Body of pancreas (tissue), 4 donors: Measurements from ENCODE around the gene NEK11. TPM values are rescaled to one million over a fixed set of nuclear protein-coding genes. Genes with fewer than 3 reads are reported as not detected.
A peak's percentile ranks its signal among the peaks of the same experiment; 100 is the strongest.
"Not testable (repeated sequence)": the region's sequence is repeated elsewhere in the genome, so short reads cannot be mapped to it uniquely, and the experiment has no call there.

Experiments
- ATAC-seq: fragments of 150-250 bp; one replicate; pipeline ENCODE4 v1.9.1; 2016
- DNase-seq, 4 donors: peaks; one replicate each; pipeline ENCODE4 v3.0.0-alpha.2; 2019
- H3K27ac ChIP-seq, 4 donors: fragments of 200-600 bp; sonication (generic); 1 replicate in 3 of 4; 2 replicates in 1 of 4; pipeline versions ENCODE4 v1.5.1 to v1.6.1; 2016 to 2019; ENCODE audit warnings: mild to moderate bottlenecking in 1 of 4, mixed read lengths in 1 of 4, moderate library complexity in 1 of 4
- H3K27me3 ChIP-seq, 2 donors: fragments of 200-600 bp; sonication (generic); one replicate each; pipeline ENCODE4 v1.6.0; 2016; ENCODE audit warnings: mild to moderate bottlenecking in 1 of 2
- H3K36me3 ChIP-seq, 2 donors: fragments of 200-600 bp; sonication (generic); replicated peaks in 1 of 2; 2 replicates each; pipeline ENCODE4 v1.5.1; 2016; ENCODE audit warnings: low read depth in 2 of 2; ENCODE audit not compliant: insufficient read depth in 1 of 2
- H3K4me1 ChIP-seq: fragments of 200-600 bp; sonication (generic); one replicate; pipeline ENCODE4 v1.6.0; 2016
- H3K4me3 ChIP-seq, 2 donors: fragments of 200-600 bp; sonication (generic); 1 replicate in 1 of 2; 2 replicates in 1 of 2; pipeline ENCODE4 v1.5.1; 2016 to 2019
- H3K9me3 ChIP-seq, 3 donors: fragments of 200-600 bp; sonication (generic); 1 replicate in 2 of 3; 2 replicates in 1 of 3; pipeline ENCODE4 v1.5.1; 2016
- POLR2A ChIP-seq, 3 donors: fragments of 450-650 bp; IDR thresholded peaks; one replicate each; pipeline ENCODE4 v1.6.1; 2016; ENCODE audit warnings: antibody characterized with exemption in 3 of 3, mild to moderate bottlenecking in 2 of 3
- WGBS, 2 donors: methylation state at CpG; one replicate each; pipeline ENCODE4 v1.1.5; 2017; 5-methylcytosine and 5-hydroxymethylcytosine counted together
- intact Hi-C: fragments of 100-400 bp; cut with DNase I; formaldehyde crosslinking; loops from one replicate; pipeline ENCODE4 v1.15.1; 2023
- total RNA-seq, 2 donors: library from RNA; depleted of rRNA; stranded (reverse); fragments of >200 nt; gene quantifications; one replicate each; pipeline ENCODE4 v1.1.0, GENCODE V29; 2016
- TF ChIP-seq, protein P1 (sequence below), 7 experiments: fragments of 450-650 bp in 4 of 7; fragments of 200-600 bp in 3 of 7; sonication (generic) in 3 of 7; IDR thresholded peaks; one replicate each; pipeline ENCODE4 v1.5.1; 2016 to 2019; ENCODE audit warnings: antibody characterized with exemption in 7 of 7

The NEK11 gene
- total RNA-seq, 2 donors from 2014 or later: 3.4 to 10.2 TPM

DNA sequence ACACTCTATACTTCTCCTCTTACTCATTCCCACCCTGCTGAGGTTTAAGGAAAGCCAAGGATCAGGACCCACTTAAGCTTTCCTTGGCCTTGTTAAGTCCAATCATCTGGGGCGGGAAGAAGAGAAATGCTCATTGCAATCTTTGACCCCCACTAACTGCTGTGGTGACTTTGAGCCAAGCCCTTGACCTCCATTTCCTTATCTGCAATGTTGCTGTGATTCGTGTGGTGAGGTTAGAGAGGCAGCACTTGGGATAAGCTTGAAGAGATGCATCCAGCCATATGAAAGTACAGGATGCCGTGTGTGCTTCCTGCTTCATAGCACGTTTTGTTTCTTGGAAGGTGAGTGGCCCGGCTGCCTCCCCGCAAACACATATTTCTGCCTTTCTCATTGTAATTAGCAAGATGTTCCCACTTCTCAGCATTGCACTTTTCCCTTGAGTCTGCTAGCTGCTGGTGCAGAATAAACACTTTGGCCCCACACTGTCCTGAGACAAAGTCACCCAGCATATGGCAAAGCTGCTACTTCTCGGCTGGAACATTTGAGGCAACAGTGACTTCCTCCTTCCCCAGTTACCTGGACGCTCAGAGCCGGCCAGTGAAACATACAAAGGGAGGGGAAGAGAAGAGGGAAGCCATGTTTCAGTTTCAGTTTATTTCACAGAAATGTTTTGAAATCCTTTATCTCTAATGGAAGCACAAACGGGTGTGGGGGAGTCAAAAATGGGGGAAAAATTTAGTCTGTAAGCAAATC, 344.4 kb downstream of the NEK11 start:
- Histone ChIP-seq H3K36me3 (no peaks in the 10 kb centered on the region), H3K27ac (peak overlapping the region in 1 of 4 donors; percentile 13), H3K27me3 (no peaks in the 10 kb centered on the region), H3K9me3 (no peaks in the 10 kb centered on the region), H3K4me1 (no peaks in the 10 kb centered on the region), H3K4me3 (no peak overlapping the region)
- no peak for DNase-seq
- intact Hi-C loops: no loop called here
- ATAC-seq: peak; percentile 30
- WGBS, 2 donors: 76 to 85% methylated on average over 10 of the region's 10 CpGs
- TF ChIP-seq POLR2A (IDR thresholded peaks at IDR 0.05): no peak
- TF ChIP-seq, protein P1, sequence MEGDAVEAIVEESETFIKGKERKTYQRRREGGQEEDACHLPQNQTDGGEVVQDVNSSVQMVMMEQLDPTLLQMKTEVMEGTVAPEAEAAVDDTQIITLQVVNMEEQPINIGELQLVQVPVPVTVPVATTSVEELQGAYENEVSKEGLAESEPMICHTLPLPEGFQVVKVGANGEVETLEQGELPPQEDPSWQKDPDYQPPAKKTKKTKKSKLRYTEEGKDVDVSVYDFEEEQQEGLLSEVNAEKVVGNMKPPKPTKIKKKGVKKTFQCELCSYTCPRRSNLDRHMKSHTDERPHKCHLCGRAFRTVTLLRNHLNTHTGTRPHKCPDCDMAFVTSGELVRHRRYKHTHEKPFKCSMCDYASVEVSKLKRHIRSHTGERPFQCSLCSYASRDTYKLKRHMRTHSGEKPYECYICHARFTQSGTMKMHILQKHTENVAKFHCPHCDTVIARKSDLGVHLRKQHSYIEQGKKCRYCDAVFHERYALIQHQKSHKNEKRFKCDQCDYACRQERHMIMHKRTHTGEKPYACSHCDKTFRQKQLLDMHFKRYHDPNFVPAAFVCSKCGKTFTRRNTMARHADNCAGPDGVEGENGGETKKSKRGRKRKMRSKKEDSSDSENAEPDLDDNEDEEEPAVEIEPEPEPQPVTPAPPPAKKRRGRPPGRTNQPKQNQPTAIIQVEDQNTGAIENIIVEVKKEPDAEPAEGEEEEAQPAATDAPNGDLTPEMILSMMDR (IDR thresholded peaks at IDR 0.05): no peak

DNA sequence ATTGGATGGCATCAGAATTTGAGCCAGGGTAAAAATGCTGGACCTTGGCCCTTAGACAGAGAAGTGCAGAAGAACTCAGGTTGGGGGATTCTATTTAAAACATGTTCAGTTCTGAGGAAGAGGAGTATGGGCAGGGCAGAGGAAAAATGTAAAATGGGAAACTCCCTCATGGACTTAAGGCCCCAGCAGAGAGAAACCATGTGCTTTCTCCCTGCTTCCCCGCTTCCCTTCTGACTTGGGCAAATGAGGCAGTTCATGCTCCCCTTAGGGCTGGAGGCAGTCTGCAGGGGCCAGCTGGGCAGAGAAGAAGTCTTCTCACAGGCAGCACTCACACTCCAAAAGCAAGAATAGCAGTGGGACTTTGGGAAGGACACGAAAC, 345.0 kb downstream of the NEK11 start:
- 91 to 100% methylated on average over 2 of the region's 2 CpGs for WGBS, 2 donors
- DNase-seq: no peak
- Histone ChIP-seq H3K4me1 (no peaks in the 10 kb centered on the region), H3K9me3 (no peaks in the 10 kb centered on the region), H3K36me3 (no peaks in the 10 kb centered on the region), H3K27ac (no peak overlapping the region), H3K27me3 (no peaks in the 10 kb centered on the region), H3K4me3 (no peak overlapping the region)
- intact Hi-C loops: no loop called here
- no peak for TF ChIP-seq POLR2A (IDR thresholded peaks at IDR 0.05)
- TF ChIP-seq, protein P1 (IDR thresholded peaks at IDR 0.05): no peak
- ATAC-seq: no peak

DNA sequence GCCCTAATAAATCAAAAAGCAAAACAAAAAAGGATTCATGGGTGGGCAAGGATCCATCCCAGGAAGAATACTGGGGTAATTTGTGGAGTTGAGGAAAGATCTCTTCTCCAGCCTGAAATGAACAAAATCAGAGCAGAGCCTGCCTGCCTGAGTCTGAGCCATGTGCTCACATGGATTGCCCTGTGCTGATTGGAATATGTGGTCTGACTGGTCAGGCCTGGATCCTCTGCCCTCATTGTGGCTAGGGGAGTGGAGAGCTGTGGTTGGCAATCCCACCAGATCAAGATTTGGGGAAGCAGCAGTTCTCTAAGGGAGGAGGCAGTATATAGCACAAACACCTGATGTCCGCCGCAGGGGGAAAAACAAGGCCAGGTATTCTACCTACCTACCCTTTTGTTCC, 348.1 kb downstream of the NEK11 start:
- Histone ChIP-seq H3K36me3 (no peaks in the 10 kb centered on the region), H3K4me3 (no peak overlapping the region), H3K4me1 (peaks cover 6% of the 10 kb centered on the region), H3K27ac (no peak overlapping the region), H3K9me3 (no peaks in the 10 kb centered on the region), H3K27me3 (no peaks in the 10 kb centered on the region)
- intact Hi-C loops: no loop called here
- ATAC-seq (no peak), DNase-seq (no peak)
- WGBS, 2 donors: 96 to 100% methylated on average over 1 to 2 of the region's 2 CpGs
- no peak for TF ChIP-seq POLR2A (IDR thresholded peaks at IDR 0.05)
- TF ChIP-seq, protein P1 (IDR thresholded peaks at IDR 0.05): no peak

DNA sequence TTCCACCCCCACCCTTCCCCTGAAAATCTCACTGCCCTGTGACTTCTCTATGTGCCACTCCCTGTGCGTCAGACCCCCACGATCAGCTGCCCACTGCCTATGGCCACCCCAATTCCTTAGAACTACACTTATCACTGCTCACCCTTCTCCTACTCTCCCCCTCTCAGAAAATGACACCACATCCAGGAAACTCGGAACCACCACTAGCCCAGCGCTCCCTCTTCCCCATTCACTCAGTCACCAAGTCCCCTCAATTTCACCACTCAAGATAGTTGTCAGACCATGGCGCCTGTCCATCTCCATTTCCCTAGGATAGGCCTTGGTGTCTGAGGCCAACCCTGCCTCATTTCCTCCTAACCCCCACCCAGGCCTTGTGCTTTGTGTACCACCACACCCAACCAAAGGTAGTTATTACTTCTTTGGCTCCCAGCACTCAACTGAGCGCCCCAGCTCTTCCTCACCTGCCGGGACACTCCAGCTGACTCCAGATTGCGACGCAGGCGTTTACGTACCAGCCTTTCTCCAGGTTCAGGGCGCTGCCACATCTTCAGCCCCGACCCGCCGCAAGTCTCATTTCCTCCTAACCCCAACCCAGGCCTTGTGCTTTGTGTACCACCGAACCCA, 354.3 kb downstream of the NEK11 start:
- 5 to 8% methylated on average over 15 to 16 of the region's 16 CpGs for WGBS, 2 donors
- H3K9me3 ChIP-seq, H3K27me3 ChIP-seq, H3K36me3 ChIP-seq, DNase-seq: not testable (repeated sequence)
- peak overlapping the region; percentile 39 to 94 (median 84) for H3K27ac ChIP-seq
- peak overlapping the region; percentile 33 to 38 for H3K4me3 ChIP-seq
- H3K4me1 ChIP-seq: peaks cover 26% of the 10 kb centered on the region
- peak; percentile 10 for ATAC-seq
- intact Hi-C loops: loop anchor here (10.0 kb wide), 1 partner anchor 124 kb away; the partner anchor contains the start of gene MRPL3

DNA sequence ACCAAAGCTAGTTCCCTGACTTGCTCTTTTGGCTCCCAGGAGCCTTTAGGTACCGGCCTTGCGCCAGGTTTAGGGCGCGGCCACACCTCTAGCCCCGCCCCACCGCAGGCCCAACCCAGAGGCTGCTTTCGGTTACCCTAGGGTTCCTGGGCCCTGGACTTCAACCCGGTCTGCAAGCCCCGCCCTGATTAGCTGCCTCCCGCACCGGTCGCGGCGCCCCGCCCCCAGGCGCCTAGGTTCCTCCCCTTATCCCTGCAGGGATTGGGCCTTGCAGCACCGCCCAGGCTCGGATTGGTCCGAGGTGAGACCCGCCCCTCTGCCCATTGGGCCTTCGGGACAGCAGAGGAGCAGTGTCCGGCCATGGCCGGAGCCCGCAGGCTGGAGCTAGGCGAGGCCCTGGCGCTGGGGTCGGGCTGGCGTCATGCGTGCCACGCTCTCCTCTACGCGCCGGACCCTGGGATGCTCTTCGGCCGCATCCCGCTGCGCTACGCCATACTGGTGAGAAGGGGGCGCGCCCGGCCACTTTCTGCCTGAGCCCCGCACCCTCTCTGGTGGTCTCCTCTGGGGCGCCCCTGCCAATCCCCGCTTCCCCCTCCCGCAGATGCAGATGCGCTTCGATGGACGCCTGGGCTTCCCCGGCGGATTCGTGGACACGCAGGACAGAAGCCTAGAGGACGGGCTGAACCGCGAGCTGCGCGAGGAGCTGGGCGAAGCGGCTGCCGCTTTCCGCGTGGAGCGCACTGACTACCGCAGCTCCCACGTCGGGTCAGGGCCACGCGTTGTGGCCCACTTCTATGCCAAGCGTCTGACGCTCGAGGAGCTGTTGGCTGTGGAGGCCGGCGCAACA, 355.0 kb downstream of the NEK11 start, which contains the start of gene NUDT16:
NUDT16 (plus strand) TSS at position 330 of the 847 bp plus-strand sequence; CDS start at position 361, 31 bp downstream.
- Histone ChIP-seq H3K27ac (peak within 1 kb of the TSS; percentile 78 to 94 (median 86)), H3K4me3 (peak within 1 kb of the TSS; percentile 53 to 82), H3K36me3 (no peaks in the 10 kb centered on the region), H3K27me3 (no peaks in the 10 kb centered on the region), H3K4me1 (peaks cover 26% of the 10 kb centered on the region), H3K9me3 (no peaks in the 10 kb centered on the region)
- intact Hi-C loops: loop anchor here (10.0 kb wide), 1 partner anchor 123 kb away; the partner anchor contains the start of gene MRPL3
- DNase-seq (peak; percentile 100), ATAC-seq (peak; percentile 97)
- WGBS, 2 donors: 0% methylated on average over 11 to 73 of the region's 73 CpGs
- TF ChIP-seq POLR2A (IDR thresholded peaks at IDR 0.05): peak; percentile 95 to 98 (median 97)
- TF ChIP-seq, protein P1 (IDR thresholded peaks at IDR 0.05): peak in 1 of 7 experiments; percentile 4
